ENCODE results near the gene PPARG.
"Not testable (repeated sequence)": the region's sequence is repeated elsewhere in the genome, so short reads cannot be mapped to it uniquely, and the experiment has no call there.

The PPARG gene

DNA sequence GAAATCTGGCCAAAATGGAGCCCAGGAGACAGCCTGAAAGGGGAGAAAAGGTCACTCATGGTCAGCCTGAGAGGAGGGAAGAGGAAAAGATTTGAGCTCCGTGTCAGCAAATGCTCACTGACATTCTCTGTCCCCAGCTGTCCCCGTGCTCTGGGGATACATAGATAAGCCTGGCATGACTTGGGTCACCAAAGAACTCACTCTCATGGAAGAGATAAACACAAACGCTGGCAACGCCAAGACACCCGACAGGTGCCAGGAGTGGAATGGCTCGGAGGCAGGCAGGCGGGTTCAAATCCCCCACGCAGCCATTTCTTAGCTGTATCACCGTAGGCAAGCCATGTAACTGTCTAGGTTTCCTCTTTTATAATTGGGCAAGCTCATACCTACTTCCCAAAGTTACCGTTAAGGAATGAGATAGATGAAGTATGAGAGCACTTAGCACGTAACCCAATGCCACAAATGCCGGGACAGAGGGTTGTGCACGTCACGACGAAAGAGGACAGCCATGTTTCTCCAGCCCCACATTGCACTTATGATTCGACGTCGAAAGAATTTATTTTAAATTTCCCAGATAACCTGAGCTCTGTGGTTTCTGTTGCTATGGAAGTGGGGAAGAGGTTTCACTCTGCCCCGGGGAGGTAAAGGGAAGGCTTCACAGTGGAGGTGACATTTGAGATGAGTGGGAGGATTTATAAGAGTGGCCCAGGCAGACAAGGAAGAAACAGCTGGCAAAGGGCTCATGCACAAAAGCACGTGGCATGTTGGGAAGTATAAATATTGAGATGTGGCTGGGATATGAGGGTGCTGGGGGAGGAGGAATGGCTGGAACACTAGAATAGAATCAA, 154.0 kb downstream of the PPARG start:
- no peak for DNase-seq (ENCODE audit: low read depth)

DNA sequence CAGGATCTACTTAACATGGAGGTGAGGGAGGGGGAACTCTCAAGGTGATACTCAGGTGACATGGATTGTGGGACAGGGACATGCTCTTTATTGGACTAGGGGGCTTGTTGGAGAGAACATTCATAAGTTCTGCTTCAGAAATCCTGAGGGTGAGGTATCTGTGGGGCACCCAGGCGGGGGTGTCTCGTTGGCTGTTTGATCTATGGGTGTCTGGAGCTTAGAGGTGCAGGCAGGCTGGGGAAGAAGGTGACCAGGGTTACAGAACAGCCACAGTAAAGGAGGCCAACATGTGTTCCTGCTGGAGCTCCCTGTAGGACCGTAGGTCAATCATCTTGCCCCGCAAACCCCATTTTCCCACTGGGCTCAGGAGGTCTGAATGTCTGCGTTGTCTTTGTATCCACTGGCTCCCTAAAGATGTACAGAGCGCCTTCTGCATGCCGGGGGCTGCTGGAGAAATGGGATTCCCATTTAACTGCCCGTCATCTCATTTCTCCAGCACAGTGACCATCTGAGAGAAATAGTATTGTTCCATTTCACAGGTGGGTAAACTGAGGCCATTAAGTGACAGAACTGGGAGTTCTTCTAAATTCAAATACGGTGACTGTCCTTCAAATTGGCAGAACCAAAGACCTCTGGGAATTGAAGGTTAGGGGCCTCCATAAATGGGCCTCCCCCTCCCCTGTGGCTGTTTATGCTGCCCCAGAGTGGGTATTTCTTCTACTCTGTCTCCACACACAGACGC, 155.1 kb downstream of the PPARG start:
- DNase-seq (ENCODE audit: low read depth): no peak

DNA sequence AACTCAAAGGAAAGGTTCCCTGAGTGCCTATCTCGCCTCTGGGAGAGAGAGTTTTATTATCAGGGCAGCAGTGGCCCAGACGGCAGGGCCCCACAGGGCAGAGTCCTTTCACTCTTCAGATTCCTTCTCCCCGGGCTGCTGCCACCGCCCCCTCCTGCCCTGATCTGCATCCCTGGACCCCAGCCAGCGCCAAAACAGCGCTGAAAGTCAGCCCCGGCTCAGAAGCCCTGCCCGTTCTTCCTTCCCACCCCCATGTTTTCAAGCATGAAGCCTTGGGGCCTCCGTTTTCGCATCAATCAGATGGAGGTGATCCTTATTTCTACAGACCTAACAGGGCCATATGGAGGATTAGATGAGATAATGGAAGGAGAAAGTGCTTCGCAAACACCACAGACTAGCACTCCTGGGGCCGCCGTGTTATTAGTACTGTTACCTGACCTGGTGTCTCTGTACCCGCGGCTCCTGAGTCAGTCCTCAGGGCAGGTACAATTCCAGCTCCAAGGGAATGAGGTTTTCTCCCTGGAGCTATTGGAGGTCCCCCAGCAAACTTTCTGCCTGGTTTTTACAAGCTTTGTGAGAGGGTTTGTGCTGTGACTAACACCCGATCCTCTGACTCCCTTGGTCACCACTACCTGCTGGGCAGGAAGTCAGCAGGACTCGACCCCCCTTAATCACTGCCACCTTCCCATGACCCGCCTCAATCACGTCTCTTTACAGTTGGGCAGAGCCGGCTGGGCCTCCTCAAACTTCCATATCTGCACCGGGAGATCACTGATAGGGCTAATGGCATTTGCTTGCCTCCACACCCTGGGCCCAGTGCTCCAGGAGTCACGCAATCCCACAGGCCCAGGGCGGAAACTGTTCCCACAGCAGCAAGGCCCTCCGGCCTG, 156.0 kb downstream of the PPARG start:
- DNase-seq (ENCODE audit: low read depth): no peak

DNA sequence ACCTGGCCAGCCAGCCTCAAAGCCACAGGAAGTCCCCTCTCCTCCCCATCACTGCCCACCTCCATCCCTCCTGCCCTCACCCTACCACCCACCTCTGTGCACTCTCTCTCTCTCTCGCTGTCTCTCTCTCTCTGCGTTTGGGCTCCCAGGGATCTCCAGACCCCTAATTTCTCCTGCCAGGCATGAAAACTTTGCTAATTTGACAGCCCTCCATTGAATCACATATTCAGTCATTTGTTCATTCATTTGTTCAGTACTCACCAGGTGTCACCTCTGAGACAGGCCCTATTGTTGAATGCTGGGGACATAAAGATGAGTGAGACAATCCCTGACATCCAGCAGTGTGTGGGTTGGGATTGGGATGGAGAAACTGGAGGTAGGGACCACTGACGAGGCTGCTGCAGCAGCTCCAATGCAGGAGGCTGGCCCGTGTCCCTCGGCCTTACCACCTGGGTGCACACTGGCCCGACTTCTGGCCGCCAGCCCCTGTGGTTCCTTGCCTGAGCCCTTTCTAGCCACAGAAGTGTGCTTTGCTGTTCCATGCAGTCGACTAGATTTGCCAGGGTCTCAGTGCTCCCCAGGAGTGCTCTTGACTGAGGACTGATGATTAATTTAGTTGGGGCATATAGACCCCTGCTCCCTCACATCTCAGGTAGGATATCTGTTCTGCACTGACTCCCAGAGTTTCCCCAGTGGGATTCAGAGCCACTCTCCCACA, 156.8 kb downstream of the PPARG start:
- DNase-seq (ENCODE audit: low read depth): no peak

DNA sequence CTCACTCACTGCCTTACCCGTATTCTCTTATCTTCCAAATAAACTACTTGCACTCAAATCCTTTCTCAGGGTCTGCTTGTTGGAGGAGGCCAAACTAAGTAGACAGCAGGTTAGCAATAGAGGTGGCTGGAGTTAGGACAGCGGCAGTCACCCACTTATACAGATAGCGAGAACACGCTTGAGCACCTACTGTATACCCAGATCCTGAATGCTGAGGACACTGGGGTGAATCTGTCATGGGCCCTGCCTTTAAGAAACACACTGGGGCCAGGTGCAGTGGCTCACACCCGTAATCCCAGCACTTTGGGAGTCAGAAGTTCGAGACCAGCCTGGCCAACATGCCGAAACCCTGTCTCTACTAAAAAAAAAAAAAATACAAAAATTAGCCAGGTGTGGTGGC, 157.4 kb downstream of the PPARG start:
- DNase-seq (ENCODE audit: low read depth): no peak

DNA sequence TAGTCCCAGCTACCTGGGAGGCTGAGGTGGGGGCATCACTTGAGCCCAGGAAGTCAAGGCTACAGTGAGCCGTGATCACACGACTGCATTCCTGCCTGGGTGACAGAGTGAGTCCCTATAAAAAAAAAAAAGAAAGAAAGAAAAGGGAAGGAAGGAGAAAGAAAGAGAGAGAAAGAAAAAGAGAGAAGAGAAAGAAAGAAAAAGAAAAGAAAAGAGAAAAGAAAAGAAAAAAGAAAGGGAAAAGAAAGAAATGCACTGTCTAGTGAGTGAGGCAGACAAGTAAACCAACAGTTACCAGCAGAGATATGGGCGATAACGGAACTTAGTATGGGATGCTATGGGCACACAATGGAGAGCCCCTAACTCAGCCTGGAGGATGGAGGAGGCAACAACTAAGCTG, 158.2 kb downstream of the PPARG start:
- no peak for DNase-seq (ENCODE audit: low read depth)

DNA sequence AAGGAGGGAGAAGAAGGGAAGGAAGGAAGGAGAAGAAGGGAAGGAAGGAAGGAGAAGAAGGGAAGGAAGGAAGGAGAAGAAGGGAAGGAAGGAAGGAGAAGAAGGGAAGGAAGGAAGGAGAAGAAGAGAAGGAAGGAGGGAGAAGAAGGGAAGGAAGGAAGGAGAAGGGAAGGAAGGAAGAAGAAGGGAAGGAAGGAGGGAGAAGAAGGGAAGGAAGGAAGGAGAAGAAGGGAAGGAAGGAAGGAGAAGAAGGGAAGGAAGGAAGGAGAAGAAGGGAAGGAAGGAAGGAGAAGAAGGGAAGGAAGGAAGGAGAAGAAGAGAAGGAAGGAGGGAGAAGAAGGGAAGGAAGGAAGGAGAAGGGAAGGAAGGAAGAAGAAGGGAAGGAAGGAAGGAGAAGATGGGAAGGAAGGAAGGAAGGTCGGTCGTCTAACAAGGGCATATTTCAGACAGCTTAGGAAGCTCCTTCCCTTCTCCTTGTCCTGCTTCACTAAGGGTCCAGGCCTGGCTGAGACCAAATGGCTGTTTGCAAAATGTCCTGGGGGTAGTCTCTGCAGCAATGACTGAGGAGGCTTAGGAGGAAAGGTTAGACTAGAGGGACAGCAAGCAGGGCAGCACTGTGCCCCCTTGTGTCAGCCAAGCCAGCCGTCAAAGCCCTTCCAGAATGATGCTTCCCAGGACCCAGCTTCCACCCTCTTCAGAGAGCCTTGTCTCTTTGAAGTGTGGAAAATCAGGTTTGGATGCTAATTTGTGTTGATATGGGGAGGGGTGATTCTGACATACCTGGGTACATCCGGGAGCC, 159.7 kb downstream of the PPARG start:
- not testable (repeated sequence) for DNase-seq (ENCODE audit: low read depth)

DNA sequence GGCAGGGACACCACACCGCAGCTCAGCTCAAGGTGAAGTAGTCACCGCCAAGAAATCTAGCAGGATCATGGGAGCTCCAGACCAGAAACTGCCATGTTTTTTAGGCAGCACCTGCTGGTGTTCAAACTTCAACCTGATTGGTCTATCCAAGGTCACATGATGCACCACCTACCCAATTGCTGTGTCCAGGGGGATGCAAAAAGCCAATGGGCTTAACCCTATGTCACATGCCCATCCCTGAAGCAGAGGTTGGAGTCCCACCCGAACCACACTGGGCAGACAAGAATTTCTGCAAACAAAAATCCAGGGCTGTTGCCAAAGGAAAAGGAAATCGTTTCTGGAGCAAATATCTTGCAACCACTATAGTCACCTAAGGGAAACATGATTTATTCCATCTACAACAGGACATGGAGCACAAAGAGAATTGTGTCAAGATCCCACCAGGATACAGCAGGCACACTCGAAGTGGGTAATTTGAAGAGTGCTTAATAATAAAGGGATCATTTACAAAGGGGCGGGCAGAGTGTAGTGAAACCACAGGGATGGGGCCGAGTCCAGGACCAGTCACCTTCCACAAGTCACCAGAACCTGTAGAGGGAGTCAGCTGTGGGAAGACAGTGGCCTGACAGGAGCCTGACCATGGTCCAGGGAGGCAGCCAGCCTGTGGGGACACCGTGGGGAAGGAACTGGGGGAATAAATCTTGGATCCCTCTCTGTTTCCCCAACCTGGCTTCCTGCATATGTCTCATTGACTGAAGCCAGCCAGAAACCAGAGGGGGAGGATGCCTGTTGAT, 161.2 kb downstream of the PPARG start:
- DNase-seq (ENCODE audit: low read depth): no peak

DNA sequence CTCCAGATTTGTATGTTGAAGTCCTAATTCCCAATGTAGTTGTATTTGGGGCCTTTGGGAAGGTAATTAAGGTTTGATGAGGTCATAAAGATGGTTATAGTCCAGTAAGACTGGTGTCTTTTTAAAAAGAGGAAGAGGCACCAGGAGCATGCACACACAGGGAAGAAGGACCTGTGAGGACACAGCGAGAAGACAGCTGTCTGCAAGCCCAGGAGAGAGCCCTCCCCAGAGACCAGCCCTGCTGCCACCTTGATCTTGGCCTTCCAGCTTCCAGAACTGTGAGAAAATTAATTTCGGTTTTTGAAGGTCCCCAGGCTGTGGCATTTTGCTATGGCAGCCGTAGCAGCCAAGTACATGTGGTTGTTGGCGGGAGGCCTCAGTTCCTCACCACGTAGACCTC, 162.6 kb downstream of the PPARG start:
- DNase-seq (ENCODE audit: low read depth): no peak

DNA sequence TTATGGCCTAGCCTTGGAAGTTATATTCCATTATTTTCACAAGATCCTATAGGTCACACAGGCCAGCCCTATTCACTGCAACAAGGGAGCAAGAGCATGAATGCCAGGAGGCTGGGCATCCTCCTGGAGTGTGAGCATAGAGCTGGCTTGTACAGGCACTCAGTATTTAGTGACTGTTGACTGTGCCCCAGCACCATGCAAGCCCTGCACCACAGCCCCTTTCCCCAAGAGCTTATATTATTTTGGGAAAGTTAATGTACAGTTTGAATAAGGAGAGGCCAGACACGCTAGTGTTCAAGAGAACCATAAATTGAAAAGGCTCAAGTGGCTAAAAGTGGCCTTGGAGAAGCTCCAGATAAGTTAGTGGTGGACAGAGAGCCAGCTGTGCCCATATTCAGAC, 163.1 kb downstream of the PPARG start:
- no peak for DNase-seq (ENCODE audit: low read depth)

DNA sequence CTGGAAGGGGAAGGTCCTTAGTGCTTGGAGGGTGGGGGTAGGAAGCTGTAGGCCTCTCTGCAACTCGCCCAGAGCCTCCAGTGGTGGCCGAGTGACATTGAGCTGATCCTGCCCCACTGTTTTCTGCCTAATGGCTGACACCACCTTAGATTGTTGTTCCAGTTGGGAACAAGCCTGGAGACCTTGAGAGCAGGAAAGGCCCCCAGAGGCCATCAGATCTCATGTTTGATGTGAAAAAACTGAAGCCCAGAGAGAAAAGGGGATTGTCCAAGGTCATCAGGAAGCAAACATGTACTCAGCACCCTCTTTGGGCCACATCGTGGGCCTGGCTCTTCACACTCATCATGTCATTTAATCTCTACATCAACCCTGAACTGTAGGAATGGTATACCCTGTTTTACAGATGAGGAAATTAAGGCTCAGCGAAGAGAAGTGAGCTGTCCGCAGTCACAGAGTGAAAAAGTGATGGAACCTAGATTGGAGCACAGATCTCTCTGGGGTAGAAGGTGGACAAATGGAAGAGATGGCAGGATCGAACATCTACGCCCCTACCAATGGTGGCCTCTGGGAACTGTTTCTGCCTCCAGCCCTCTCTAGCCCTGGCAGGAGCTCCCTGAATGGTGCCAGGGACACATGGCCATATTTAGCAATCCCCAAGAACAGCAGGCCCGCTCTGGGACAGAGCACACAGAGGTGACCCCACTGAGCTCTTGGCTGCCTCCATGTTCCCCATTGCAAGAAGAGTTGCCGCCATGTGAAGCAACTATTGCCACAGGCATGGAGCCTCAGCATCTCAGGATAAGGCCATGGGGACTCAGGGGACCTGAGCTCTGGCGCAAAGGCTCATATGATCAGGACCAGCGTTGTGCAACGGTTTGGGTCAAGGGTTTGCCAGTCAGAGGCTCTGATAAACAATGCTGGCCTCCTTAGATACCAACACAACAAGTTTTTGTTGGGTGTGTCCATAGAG, 163.8 kb downstream of the PPARG start:
- no peak for DNase-seq (ENCODE audit: low read depth)

DNA sequence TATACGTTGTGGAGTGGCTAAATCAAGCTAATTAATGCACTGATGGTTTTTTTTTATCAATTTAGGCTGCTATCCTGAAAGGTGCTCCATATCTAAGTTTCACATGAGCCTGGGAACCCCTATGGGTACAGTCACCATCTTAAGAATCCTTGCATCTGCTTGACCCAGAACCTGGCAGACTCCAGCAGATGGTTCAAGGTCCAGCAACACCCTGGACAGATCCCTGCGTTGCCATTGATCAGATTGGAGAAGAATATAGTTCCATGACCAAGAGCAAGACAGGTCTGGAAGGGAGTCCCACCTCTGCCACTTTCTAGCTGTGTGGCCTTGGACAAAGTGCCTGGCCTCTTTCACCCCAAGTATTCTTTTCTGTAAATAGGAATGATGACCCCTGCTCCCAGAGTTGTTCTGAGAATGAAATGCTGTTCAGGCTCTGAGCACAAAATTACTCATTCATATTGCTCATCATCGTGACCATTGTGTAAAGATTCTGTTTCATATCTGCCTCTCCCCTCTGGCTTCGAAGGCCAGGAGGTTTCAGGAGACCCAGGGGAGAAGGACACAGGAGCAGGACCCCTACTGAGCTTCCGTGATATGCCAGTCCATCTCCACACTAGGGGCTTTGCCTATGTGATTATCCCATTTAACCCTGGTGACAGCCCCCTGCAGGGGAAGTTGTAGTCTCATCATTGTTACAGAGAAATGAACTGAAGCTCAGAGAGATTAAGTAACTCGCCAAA, 165.4 kb downstream of the PPARG start:
- DNase-seq (ENCODE audit: low read depth): no peak

DNA sequence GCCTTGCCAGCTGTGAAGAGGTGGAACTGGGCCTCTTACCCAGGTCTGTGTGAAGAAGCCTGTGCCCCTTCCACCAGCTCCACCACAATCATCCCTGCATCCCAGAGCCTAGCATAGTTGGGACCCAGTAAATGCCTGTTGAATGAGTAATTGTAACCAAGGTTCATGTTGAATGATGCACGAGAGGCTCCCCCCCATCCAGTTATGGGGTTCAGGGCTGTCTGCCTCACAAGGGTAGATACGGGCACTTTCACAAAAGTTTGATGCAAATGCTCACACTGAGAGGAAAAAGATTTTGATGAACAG, 165.9 kb downstream of the PPARG start:
- no peak for DNase-seq (ENCODE audit: low read depth)

DNA sequence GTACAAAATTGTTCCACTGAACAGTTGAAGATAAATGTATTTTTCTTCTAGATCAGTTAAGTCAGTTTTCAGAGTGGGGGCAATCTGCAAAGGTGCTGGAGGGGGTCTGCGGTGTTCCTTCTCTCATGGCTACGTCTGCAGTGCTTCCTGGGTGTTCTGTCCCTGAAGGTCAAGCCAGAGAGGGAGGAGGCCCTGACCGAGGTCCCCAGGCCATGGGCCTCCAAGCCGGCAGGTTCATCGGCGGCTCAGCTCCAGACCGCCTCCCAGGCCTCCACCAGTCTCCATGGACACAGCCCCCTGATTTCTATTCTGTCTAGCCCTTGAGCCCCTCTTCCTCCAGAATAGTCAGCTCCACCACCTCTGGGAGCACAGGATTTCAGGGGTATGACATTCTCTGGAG, 166.9 kb downstream of the PPARG start:
- no peak for DNase-seq (ENCODE audit: low read depth)

DNA sequence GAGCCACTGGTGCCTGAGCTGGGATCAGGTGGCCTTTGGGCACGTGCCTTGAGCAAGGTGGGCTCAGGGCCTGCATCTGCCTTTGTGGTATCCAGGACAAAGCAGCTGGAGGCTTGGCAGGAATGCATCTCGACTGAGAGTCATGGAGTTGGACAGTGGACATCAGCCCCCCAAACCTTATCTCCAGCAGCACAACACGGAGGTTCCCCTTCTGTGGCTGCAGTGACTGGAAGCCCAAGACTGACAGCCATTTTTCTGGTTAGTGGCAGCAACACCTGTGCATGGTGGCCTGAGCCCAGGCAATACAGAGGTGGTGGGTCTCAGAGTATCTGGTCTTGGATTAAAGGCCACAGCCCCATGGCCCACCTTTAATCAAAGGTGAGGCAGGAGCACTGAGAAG, 167.6 kb downstream of the PPARG start:
- DNase-seq (ENCODE audit: low read depth): no peak

DNA sequence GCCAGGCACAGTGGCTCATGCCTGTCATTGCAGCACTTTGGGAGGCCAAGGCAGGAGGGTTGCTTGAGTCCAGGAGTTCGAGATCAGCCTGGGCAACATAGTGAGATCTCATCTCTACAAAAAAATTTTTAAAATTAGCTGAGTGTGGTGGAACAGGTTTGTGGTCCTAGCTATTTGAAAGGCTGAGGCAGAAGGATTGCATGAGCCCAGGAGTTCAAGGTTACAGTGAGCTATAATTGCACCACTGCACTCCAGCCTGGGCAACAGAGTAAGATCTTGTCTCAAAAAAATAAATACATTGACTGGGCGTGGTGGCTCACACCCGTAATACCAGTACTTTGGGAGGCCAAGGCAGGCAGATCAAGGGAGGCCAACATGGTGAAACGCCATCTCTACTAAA, 168.5 kb downstream of the PPARG start:
- DNase-seq (ENCODE audit: low read depth): not testable (repeated sequence)

DNA sequence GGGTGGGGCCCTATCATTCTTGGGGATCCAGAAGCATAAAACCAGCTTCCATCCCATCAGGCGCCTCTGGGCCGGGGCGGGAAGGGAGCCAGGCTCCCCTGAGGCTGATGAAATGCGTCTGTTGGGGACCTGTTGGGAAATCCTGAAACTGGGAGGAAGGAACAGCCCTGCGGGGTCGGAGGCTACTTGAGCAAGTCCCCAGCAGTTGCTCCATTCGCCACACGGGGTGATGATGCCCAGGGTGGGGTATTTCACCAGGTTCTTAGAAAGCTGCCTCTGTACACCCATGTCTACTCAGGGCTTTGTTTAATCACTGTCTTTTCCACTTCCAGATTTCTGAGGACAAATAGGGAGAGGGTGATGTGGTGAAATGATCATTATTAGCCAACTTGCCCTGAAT, 170.0 kb downstream of the PPARG start:
- DNase-seq (ENCODE audit: low read depth): no peak

DNA sequence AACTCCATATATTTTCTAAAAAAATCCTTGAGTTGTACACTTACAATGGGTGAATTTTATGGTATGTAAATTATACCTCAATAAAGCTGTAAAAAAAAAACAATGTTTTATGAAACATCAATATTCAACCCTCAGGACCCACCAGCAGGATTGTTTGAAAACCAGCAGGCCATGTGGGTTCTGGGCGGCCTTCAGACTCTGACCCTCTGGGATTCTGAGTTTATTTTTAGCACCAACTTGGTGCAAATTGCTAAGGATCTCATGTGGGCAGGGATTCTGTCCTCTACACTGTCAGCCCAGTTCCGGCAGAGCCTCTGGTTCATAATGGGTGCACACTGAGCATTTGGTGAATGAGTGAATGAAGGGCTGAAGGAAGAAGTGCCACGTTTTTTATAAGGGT, 171.3 kb downstream of the PPARG start:
- no peak for DNase-seq (ENCODE audit: low read depth)

Data from activated T-cell treated with anti-CD3 and anti-CD28 coated beads for 1 hour (primary cell).